ENCODE measurements around the gene MYO10.
A peak's percentile ranks its signal among the peaks of the same experiment; 100 is the strongest.
"Not testable (repeated sequence)": the region's sequence is repeated elsewhere in the genome, so short reads cannot be mapped to it uniquely, and the experiment has no call there.

Gene MYO10

DNA sequence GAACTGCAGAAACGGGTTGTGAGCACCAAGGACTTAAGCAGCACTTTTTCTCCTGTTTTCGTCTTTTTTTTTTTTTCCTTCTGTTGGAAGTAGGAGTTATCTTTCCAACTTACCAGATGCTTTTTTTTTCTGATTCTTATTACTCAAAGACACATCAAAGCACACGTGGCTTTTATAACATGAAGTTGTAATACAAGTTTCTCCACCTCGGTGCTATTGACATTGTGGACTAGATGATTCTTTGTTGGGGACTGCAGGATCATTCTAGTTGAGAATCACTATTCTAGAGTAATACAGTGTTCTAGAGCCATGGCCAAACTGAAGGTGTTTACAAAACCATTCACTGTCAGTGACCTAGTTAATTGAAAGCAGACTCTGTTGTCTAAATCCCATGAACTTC, 51.5 kb downstream of the MYO10 start:
- no peak overlapping the region for H3K4me3 ChIP-seq (ENCODE audit: low read depth in 1 of 2, low read length in 2 of 2)
- no peaks in the 10 kb centered on the region for H3K9me3 ChIP-seq (ENCODE audit: control insufficient read depth in 1 of 2, low read length in 2 of 2)
- H3K27ac ChIP-seq (ENCODE audit: low read length) = no peak overlapping the region
- no peaks in the 10 kb centered on the region for H3K36me3 ChIP-seq (ENCODE audit: control insufficient read depth in 1 of 2, insufficient read depth in 2 of 2, low read length in 2 of 2)
- no peaks in the 10 kb centered on the region for H3K27me3 ChIP-seq (ENCODE audit: low read depth, low read length)
- peaks cover 0 to 14% of the 10 kb centered on the region in 2 donors for H3K4me1 ChIP-seq (ENCODE audit: control insufficient read depth in 1 of 2, insufficient read depth in 2 of 2, low read length in 2 of 2)

DNA sequence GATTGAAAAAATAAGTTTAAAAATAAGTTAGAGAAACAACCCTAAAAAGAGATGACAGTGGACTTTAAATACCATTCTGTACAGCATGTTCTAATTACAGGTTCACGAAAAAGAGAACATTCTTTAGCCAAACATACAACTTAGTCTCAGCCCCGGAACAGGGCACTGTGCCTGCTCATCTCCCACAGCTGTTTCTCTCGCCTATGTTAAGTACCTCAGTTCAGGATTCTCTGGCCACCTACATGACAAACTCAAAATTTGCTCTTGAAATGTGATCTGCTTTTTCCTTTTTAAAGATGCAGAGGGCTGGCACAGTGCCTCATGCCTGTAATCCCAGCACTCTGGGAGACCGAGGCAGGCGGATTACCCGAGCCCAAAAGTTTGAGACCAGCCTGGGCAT, 52.3 kb downstream of the MYO10 start:
- Histone ChIP-seq H3K27ac (ENCODE audit: low read length) (no peak overlapping the region), H3K4me1 (ENCODE audit: control insufficient read depth in 1 of 2, insufficient read depth in 2 of 2, low read length in 2 of 2) (peaks cover 0 to 14% of the 10 kb centered on the region in 2 donors), H3K4me3 (ENCODE audit: low read depth in 1 of 2, low read length in 2 of 2) (no peak overlapping the region), H3K27me3 (ENCODE audit: low read depth, low read length) (no peaks in the 10 kb centered on the region), H3K36me3 (ENCODE audit: control insufficient read depth in 1 of 2, insufficient read depth in 2 of 2, low read length in 2 of 2) (no peaks in the 10 kb centered on the region), H3K9me3 (ENCODE audit: control insufficient read depth in 1 of 2, low read length in 2 of 2) (no peaks in the 10 kb centered on the region)

DNA sequence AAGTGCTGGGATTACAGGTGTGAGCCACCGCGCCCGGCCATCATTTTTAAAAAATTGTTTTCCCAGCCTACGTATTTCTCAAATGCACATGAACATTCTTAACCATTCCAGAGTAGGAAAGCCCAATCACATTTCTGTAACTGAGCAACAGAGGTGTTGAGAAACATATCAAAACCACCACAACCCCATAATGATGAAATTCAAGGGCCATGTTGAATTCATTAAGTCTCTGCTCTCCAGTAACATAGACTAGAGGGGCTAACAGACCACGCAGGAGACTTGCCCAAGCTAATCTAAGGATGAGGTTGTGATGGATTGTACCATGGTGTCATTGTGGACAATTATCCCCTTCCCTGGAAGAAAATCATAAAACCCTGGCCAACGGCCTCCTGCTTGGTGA, 52.9 kb downstream of the MYO10 start:
- H3K27ac ChIP-seq (ENCODE audit: low read length) = no peak overlapping the region
- H3K9me3 ChIP-seq (ENCODE audit: control insufficient read depth in 1 of 2, low read length in 2 of 2) = no peaks in the 10 kb centered on the region
- H3K27me3 ChIP-seq (ENCODE audit: low read depth, low read length) = no peaks in the 10 kb centered on the region
- no peaks in the 10 kb centered on the region for H3K36me3 ChIP-seq (ENCODE audit: control insufficient read depth in 1 of 2, insufficient read depth in 2 of 2, low read length in 2 of 2)
- H3K4me1 ChIP-seq (ENCODE audit: control insufficient read depth in 1 of 2, insufficient read depth in 2 of 2, low read length in 2 of 2) = peaks cover 0 to 14% of the 10 kb centered on the region in 2 donors
- H3K4me3 ChIP-seq (ENCODE audit: low read depth in 1 of 2, low read length in 2 of 2) = no peak overlapping the region

DNA sequence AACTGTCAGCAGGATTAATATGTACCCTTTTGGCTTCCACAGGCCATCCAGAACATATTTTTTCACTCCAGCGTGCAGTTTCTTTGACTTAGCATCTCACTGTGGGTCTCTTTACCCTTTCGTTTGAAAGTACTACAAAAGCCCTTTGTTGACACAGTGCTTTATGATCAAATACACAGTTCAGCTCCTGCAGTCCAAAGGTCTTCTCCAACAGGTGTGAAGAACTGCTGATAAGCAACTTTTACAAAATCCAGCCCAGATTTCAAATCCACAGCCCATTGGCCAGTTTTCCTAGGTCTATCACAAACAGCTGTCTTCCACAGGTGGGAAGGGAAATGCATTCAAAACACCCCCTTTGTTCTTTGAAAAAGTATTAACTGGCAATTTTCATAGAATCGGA, 54.8 kb downstream of the MYO10 start:
- peak overlapping the region; percentile 7 for H3K27ac ChIP-seq (ENCODE audit: low read length)
- H3K4me3 ChIP-seq (ENCODE audit: low read depth in 1 of 2, low read length in 2 of 2) = no peak overlapping the region
- no peaks in the 10 kb centered on the region for H3K27me3 ChIP-seq (ENCODE audit: low read depth, low read length)
- no peaks in the 10 kb centered on the region for H3K36me3 ChIP-seq (ENCODE audit: control insufficient read depth in 1 of 2, insufficient read depth in 2 of 2, low read length in 2 of 2)
- H3K9me3 ChIP-seq (ENCODE audit: control insufficient read depth in 1 of 2, low read length in 2 of 2) = no peaks in the 10 kb centered on the region
- H3K4me1 ChIP-seq (ENCODE audit: control insufficient read depth in 1 of 2, insufficient read depth in 2 of 2, low read length in 2 of 2) = peaks cover 0 to 14% of the 10 kb centered on the region in 2 donors

DNA sequence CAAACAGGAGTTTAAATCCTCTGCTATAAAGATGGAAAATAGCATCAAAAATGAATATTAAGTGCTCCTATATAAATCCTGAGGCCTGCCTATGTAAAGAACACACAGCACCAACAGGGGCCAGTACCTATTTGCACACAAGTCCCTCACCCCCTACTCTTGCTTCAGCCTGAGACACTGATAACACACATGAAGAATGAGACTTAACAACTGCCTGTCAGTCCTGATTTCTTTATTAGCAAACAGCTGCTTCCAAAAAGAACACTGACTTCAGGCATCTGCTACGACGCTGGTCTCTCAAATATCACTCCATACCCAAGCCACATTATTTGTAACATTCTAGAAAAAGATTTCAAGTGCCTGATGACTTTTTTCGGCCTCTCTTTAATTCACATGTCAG, 55.5 kb downstream of the MYO10 start:
- no peaks in the 10 kb centered on the region for H3K9me3 ChIP-seq (ENCODE audit: control insufficient read depth in 1 of 2, low read length in 2 of 2)
- peaks cover 0 to 14% of the 10 kb centered on the region in 2 donors for H3K4me1 ChIP-seq (ENCODE audit: control insufficient read depth in 1 of 2, insufficient read depth in 2 of 2, low read length in 2 of 2)
- H3K36me3 ChIP-seq (ENCODE audit: control insufficient read depth in 1 of 2, insufficient read depth in 2 of 2, low read length in 2 of 2) = no peaks in the 10 kb centered on the region
- no peaks in the 10 kb centered on the region for H3K27me3 ChIP-seq (ENCODE audit: low read depth, low read length)
- H3K27ac ChIP-seq (ENCODE audit: low read length) = no peak overlapping the region
- H3K4me3 ChIP-seq (ENCODE audit: low read depth in 1 of 2, low read length in 2 of 2) = no peak overlapping the region

DNA sequence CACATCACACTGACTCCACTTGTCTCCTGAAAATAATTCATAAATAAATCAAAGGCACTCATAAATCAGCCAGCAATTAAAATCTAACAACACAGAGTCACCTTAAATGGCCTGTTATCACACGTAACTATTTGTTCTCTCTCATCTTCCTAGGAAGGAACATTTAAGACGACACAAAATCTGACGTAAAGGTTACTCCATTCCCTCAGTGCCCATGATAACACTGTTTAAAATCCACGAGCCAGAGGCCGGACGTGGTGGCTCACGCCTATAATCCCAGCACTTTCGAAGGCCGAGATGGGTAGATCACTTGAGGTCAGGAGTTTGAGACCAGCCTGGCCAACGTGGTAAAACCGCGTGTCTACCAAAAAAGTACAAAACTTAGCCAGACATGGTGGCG, 56.4 kb downstream of the MYO10 start:
- Histone ChIP-seq H3K4me1 (ENCODE audit: control insufficient read depth in 1 of 2, insufficient read depth in 2 of 2, low read length in 2 of 2) (peaks cover 0 to 14% of the 10 kb centered on the region in 2 donors), H3K27ac (ENCODE audit: low read length) (no peak overlapping the region), H3K9me3 (ENCODE audit: control insufficient read depth in 1 of 2, low read length in 2 of 2) (no peaks in the 10 kb centered on the region), H3K36me3 (ENCODE audit: control insufficient read depth in 1 of 2, insufficient read depth in 2 of 2, low read length in 2 of 2) (no peaks in the 10 kb centered on the region), H3K27me3 (ENCODE audit: low read depth, low read length) (no peaks in the 10 kb centered on the region), H3K4me3 (ENCODE audit: low read depth in 1 of 2, low read length in 2 of 2) (no peak overlapping the region)

DNA sequence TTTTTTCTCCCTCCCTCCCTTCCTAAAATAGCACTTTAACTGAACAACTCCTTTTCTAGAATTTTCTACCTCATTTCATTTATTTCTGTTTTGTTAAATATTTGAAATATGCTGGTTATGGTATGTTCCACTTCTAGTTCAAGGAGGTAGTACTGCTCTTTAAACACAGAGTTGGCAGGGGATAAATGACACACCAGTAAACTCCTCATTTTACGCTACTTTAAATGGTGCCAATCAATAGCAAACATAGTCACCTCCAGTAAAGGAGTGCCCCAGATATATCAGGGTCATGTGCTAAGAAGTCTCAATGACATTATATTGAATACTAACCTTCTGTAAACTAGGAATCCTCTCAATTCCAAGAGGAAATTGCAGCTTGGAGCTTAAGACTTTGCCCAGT, 56.9 kb downstream of the MYO10 start:
- Histone ChIP-seq H3K36me3 (ENCODE audit: control insufficient read depth in 1 of 2, insufficient read depth in 2 of 2, low read length in 2 of 2) (no peaks in the 10 kb centered on the region), H3K27me3 (ENCODE audit: low read depth, low read length) (no peaks in the 10 kb centered on the region), H3K27ac (ENCODE audit: low read length) (no peak overlapping the region), H3K9me3 (ENCODE audit: control insufficient read depth in 1 of 2, low read length in 2 of 2) (no peaks in the 10 kb centered on the region), H3K4me1 (ENCODE audit: control insufficient read depth in 1 of 2, insufficient read depth in 2 of 2, low read length in 2 of 2) (peaks cover 0 to 14% of the 10 kb centered on the region in 2 donors), H3K4me3 (ENCODE audit: low read depth in 1 of 2, low read length in 2 of 2) (no peak overlapping the region)

DNA sequence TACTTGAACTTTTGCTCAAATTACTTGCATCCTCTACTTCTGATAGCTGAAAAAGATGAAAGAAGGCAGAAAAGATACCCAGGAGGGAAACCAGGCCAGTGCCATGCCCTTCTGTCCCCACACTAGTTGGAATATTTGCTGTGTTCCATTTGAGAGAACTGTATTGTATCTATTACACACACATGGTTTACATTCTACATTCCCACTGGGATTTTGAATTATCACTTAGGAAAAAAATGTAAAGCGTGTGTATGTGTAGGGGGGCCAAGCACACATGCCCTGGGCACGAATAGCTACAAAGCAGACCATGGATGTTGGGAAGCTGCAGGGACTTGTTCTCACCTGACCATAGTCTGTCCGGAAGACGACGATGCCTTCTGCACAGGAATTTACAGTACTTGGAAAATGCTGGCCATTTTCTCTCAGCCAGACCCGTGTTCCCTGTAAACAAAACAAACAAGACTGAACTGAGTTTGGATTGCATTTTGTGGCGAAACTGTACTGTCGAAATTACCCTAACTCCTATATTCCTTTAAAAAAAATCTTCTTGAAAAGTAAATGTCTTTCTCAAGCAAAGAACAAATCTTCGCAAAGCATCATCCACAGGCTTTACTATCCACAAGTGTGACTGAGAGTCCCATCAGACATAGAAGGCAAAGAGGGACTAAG, 58.7 kb downstream of the MYO10 start:
- Histone ChIP-seq H3K36me3 (ENCODE audit: control insufficient read depth in 1 of 2, insufficient read depth in 2 of 2, low read length in 2 of 2) (no peaks in the 10 kb centered on the region), H3K4me1 (ENCODE audit: control insufficient read depth in 1 of 2, insufficient read depth in 2 of 2, low read length in 2 of 2) (peaks cover 0 to 14% of the 10 kb centered on the region in 2 donors), H3K4me3 (ENCODE audit: low read depth in 1 of 2, low read length in 2 of 2) (no peak overlapping the region), H3K27ac (ENCODE audit: low read length) (no peak overlapping the region), H3K27me3 (ENCODE audit: low read depth, low read length) (no peaks in the 10 kb centered on the region), H3K9me3 (ENCODE audit: control insufficient read depth in 1 of 2, low read length in 2 of 2) (no peaks in the 10 kb centered on the region)

DNA sequence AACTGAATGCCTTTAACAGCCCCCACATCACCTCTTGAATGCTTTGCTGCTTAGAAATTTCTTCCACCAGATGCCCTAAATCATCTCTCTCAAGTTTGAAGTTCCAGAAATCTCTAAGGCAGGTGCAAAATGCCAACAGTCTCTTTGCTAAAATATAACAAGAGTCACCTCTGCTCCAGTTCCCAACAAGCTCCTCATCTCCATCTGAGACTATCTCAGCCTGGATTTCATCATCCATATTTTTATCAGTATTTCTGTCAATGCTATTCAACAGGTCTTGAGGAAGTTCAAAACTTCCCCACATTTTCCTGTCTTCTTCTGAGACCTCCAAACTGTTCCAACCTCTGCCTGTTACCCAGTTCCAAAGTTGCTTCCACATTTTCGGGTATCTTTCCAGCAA, 61.7 kb downstream of the MYO10 start:
- not testable (repeated sequence) for H3K4me3 ChIP-seq (ENCODE audit: low read depth in 1 of 2, low read length in 2 of 2); H3K36me3 ChIP-seq (ENCODE audit: control insufficient read depth in 1 of 2, insufficient read depth in 2 of 2, low read length in 2 of 2); H3K4me1 ChIP-seq (ENCODE audit: control insufficient read depth in 1 of 2, insufficient read depth in 2 of 2, low read length in 2 of 2); H3K9me3 ChIP-seq (ENCODE audit: control insufficient read depth in 1 of 2, low read length in 2 of 2); H3K27me3 ChIP-seq (ENCODE audit: low read depth, low read length); H3K27ac ChIP-seq (ENCODE audit: low read length)

DNA sequence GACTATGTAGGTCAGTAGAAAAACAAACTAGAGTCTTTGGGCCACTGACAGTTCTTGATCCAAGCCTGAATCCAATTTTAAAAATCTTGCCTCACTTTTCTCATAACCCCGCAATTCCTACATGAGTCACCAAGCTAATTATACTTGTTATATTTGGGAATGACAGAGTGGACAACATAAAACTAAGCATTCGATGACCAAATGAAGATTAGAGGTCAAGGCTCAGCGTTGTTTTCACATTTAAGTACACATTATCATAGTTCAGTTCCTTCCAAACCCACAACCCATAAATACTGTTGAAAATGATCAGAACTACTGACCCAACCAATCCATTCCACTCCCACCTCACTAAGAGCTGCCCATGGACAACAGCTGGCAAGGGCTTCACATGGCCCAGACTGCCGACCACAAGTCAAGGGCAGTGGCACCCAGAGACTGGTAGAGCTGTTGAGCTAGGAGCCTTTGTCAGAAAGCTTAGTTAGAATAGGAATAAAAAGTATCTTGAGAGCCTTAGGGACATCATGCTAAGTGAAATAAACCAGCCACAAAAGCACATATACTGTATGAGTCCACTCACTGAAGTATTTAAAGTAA, 64.2 kb downstream of the MYO10 start:
- Histone ChIP-seq H3K4me3 (ENCODE audit: low read depth in 1 of 2, low read length in 2 of 2) (no peak overlapping the region), H3K9me3 (ENCODE audit: control insufficient read depth in 1 of 2, low read length in 2 of 2) (no peaks in the 10 kb centered on the region), H3K4me1 (ENCODE audit: control insufficient read depth in 1 of 2, insufficient read depth in 2 of 2, low read length in 2 of 2) (peaks cover 0 to 6% of the 10 kb centered on the region in 2 donors), H3K27me3 (ENCODE audit: low read depth, low read length) (no peaks in the 10 kb centered on the region), H3K27ac (ENCODE audit: low read length) (no peak overlapping the region), H3K36me3 (ENCODE audit: control insufficient read depth in 1 of 2, insufficient read depth in 2 of 2, low read length in 2 of 2) (no peaks in the 10 kb centered on the region)

DNA sequence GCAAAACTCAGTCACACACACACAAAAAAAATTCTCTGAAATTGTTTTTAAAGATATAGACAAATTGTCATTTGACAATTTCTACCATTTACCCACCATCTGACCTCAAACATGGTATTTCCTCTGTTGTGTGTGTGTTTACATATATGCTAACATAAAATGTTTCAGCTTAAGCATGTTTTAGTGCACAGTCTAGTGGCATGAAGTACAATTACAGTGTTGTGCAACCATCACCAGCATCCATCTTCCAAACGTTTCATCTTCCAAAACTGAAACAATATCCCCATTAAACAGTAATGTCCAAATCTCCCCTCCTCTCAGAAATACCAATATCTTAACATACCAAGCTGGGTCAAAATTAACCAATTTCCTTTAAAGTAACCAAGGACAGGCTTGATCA, 65.2 kb downstream of the MYO10 start:
- no peaks in the 10 kb centered on the region for H3K36me3 ChIP-seq (ENCODE audit: control insufficient read depth in 1 of 2, insufficient read depth in 2 of 2, low read length in 2 of 2)
- H3K27ac ChIP-seq (ENCODE audit: low read length) = no peak overlapping the region
- no peak overlapping the region for H3K4me3 ChIP-seq (ENCODE audit: low read depth in 1 of 2, low read length in 2 of 2)
- no peaks in the 10 kb centered on the region for H3K9me3 ChIP-seq (ENCODE audit: control insufficient read depth in 1 of 2, low read length in 2 of 2)
- no peaks in the 10 kb centered on the region for H3K27me3 ChIP-seq (ENCODE audit: low read depth, low read length)
- peaks cover 0 to 6% of the 10 kb centered on the region in 2 donors for H3K4me1 ChIP-seq (ENCODE audit: control insufficient read depth in 1 of 2, insufficient read depth in 2 of 2, low read length in 2 of 2)
